Loucy (cell line): ENCODE results near the gene DDX52.

Experiments
- H2AFZ ChIP-seq: fragments of 200-600 bp; sonication (generic); 2 replicates; pipeline ENCODE4 v1.6.0; 2016; ENCODE audit warnings: antibody characterized with exemption, mild to moderate bottlenecking, low read length, moderate library complexity
- H3F3A ChIP-seq: fragments of 200-600 bp; 2 replicates; pipeline ENCODE4 v1.6.0; 2016; ENCODE audit warnings: antibody characterized with exemption, low read depth, mild to moderate bottlenecking
- H3K27me3 ChIP-seq: fragments of 200-600 bp; sonication (generic); 2 replicates; pipeline ENCODE4 v1.6.1; 2014; ENCODE audit warnings: low read length, mild to moderate bottlenecking; ENCODE audit not compliant: insufficient read depth, poor library complexity, severe bottlenecking
- H3K36me3 ChIP-seq: fragments of 200-600 bp; sonication (generic); 2 replicates; pipeline ENCODE4 v1.6.1; 2016; ENCODE audit warnings: low read length; ENCODE audit not compliant: insufficient read depth
- H3K4me1 ChIP-seq: fragments of 200-600 bp; sonication (generic); 2 replicates; pipeline ENCODE4 v1.5.1; 2014; ENCODE audit warnings: low read length, mild to moderate bottlenecking; ENCODE audit not compliant: insufficient read depth, poor library complexity, severe bottlenecking
- H3K4me2 ChIP-seq: fragments of 200-600 bp; sonication (generic); 2 replicates; pipeline ENCODE4 v1.6.0; 2014; ENCODE audit warnings: antibody characterized with exemption, low read length, low read depth, mild to moderate bottlenecking; ENCODE audit not compliant: poor library complexity, severe bottlenecking
- H3K4me3 ChIP-seq: fragments of 200-600 bp; sonication (generic); 2 replicates; pipeline ENCODE4 v1.5.1; 2014; ENCODE audit warnings: low read length, mild to moderate bottlenecking, mixed read lengths; ENCODE audit not compliant: poor library complexity, severe bottlenecking
- H3K79me2 ChIP-seq: fragments of 200-600 bp; sonication (generic); 2 replicates; pipeline ENCODE4 v1.6.1; 2014; ENCODE audit warnings: low read length; ENCODE audit not compliant: insufficient read depth
- H3K9ac ChIP-seq: fragments of 200-600 bp; sonication (generic); 2 replicates; pipeline ENCODE4 v1.6.0; 2014; ENCODE audit warnings: mild to moderate bottlenecking, low read depth, low read length, moderate library complexity; ENCODE audit not compliant: poor library complexity, severe bottlenecking
- H3K9me2 ChIP-seq: fragments of 200-600 bp; sonication (generic); replicated peaks from 2 replicates; pipeline ENCODE4 v1.6.1; 2016; ENCODE audit warnings: low read depth, low read length, mixed read lengths
- H3K9me3 ChIP-seq: fragments of 200-600 bp; sonication (generic); 2 replicates; pipeline ENCODE4 v1.6.1; 2014; ENCODE audit warnings: mild to moderate bottlenecking, antibody characterized with exemption, low read length, low read depth; ENCODE audit not compliant: insufficient read depth
- H4K20me1 ChIP-seq: fragments of 200-600 bp; sonication (generic); 2 replicates; pipeline ENCODE4 v1.6.0; 2014; ENCODE audit warnings: antibody characterized with exemption, low read length, mild to moderate bottlenecking; ENCODE audit not compliant: insufficient read depth, poor library complexity, severe bottlenecking
- EZH2phosphoT487 ChIP-seq: fragments of 200-600 bp; IDR thresholded peaks from 2 replicates; pipeline ENCODE4 v1.6.1; 2018; ENCODE audit warnings: antibody characterized with exemption, mild to moderate bottlenecking, moderate library complexity, borderline replicate concordance
- TF ChIP-seq, protein P1 (sequence below): fragments of 200-600 bp; sonication (generic); conservative IDR thresholded peaks from 2 replicates; pipeline ENCODE4 v1.5.1; 2014; ENCODE audit warnings: mild to moderate bottlenecking, antibody characterized with exemption, low read length

Gene DDX52

DNA sequence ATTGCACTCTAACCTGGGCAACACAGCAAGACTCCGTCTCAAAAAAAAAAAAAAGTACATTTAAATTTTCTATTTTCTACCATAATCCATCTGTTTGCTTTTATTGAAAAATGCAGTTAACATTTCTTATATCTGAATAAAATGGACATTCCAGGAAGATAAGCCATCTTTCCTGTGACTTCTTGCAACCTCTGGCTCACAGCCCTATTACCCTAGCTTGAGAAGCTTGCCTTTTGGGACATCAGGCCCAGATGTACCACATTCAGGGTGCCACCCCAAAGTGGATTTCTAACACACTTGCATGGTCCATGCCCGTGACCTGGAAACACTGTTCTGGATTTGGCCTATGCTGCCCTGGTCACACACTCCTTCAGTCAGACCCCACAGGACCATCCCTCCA lies 30.1 kb upstream of the DDX52 start:
- Histone ChIP-seq H3K9ac (no peak overlapping the region), H3K36me3 (no peaks in the 10 kb centered on the region), H4K20me1 (no peaks in the 10 kb centered on the region), H3K4me3 (no peak overlapping the region), H3K9me3 (peaks cover under 1% of the 10 kb centered on the region; the same call in 1 of the 2 replicates), H2AFZ (no peak overlapping the region), H3K4me1 (peaks cover 17% of the 10 kb centered on the region), H3K79me2 (no peaks in the 10 kb centered on the region), H3K27me3 (no peaks in the 10 kb centered on the region), H3F3A (no peaks in the 10 kb centered on the region), H3K4me2 (no peak overlapping the region), H3K9me2 (no peaks in the 10 kb centered on the region)
- TF ChIP-seq, protein P1, sequence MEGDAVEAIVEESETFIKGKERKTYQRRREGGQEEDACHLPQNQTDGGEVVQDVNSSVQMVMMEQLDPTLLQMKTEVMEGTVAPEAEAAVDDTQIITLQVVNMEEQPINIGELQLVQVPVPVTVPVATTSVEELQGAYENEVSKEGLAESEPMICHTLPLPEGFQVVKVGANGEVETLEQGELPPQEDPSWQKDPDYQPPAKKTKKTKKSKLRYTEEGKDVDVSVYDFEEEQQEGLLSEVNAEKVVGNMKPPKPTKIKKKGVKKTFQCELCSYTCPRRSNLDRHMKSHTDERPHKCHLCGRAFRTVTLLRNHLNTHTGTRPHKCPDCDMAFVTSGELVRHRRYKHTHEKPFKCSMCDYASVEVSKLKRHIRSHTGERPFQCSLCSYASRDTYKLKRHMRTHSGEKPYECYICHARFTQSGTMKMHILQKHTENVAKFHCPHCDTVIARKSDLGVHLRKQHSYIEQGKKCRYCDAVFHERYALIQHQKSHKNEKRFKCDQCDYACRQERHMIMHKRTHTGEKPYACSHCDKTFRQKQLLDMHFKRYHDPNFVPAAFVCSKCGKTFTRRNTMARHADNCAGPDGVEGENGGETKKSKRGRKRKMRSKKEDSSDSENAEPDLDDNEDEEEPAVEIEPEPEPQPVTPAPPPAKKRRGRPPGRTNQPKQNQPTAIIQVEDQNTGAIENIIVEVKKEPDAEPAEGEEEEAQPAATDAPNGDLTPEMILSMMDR, result no peak
- TF ChIP-seq EZH2phosphoT487, result no peak

DNA sequence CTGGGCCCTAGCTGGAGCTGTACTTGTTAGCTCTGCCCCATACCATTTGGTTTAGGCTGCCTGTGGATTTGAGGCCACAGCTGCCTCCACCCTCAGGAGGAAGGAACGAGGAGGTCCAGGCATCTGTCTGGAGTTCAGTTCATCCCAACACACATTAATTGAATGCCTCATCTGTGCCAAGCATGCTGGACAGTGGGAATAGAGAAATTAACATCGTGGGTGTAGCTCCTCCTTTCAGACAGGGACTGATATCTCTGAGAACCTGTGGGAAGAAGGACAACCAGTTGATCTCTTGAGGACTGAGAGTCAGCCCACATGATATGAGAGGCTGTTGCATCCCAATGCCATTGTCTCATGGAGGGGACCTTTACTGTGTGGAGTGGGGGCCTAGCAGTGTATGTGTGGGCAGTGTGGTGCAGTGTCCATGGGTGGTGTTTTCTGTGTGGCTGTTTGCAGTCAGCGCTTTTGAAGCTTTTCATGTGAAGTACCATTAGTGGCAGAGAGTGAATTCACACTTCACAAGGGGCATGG lies 29.4 kb upstream of the DDX52 start:
- no peak overlapping the region for H3K4me2 ChIP-seq
- H3K4me3 ChIP-seq, result no peak overlapping the region
- H2AFZ ChIP-seq, result no peak overlapping the region
- H3K27me3 ChIP-seq, result no peaks in the 10 kb centered on the region
- no peaks in the 10 kb centered on the region for H3K9me2 ChIP-seq
- no peaks in the 10 kb centered on the region for H4K20me1 ChIP-seq
- H3K9ac ChIP-seq, result no peak overlapping the region
- peaks cover 17% of the 10 kb centered on the region for H3K4me1 ChIP-seq
- no peak for TF ChIP-seq EZH2phosphoT487
- TF ChIP-seq, protein P1, result no peak
- no peaks in the 10 kb centered on the region for H3K9me3 ChIP-seq
- no peaks in the 10 kb centered on the region for H3F3A ChIP-seq
- H3K36me3 ChIP-seq, result no peaks in the 10 kb centered on the region
- no peaks in the 10 kb centered on the region for H3K79me2 ChIP-seq

DNA sequence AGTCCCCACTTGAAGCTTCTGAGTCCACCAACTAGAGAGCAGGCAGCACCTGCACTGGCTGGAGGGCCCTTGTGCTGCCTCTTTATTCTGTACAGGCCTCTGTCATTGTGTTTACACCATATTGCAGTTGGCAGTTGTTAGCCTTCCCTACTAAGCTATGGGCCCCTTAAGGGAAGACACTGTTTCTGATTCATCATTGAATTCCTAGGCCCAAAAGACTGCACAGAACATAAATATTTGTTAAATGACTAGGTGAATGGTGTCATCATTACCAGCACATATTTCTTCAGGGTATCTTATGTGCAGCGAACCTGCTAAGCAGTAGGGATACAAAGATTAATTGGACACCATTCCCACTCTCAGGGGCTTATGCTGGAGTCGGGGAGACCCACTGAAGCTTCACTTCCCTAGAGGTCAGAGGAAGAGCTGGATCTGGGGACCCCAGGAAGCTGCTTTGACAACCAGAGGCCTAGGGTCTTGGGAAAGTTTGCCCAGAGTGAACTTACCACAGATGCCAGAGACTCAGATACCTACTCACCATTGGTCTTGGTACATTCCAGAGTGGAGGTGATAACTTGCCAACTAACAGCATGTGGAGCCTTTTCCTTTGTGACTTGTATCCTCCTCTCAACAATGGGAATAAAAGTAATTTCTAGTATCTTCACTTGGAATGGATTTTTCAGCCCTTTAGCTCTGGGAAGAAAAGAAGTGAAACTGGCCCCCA lies 28.7 kb upstream of the DDX52 start:
- Histone ChIP-seq H3K27me3 (no peaks in the 10 kb centered on the region), H3K79me2 (no peaks in the 10 kb centered on the region), H3K4me1 (peaks cover 12% of the 10 kb centered on the region), H2AFZ (no peak overlapping the region), H3K4me3 (no peak overlapping the region), H3K9me2 (no peaks in the 10 kb centered on the region), H3F3A (no peaks in the 10 kb centered on the region), H4K20me1 (no peaks in the 10 kb centered on the region), H3K9ac (no peak overlapping the region), H3K36me3 (no peaks in the 10 kb centered on the region), H3K4me2 (no peak overlapping the region), H3K9me3 (no peaks in the 10 kb centered on the region)
- TF ChIP-seq, protein P1, result no peak
